HG03108 (cell line): Measurements from ENCODE around the gene ANKRD36.
"Not testable (repeated sequence)": the region's sequence is repeated elsewhere in the genome, so short reads cannot be mapped to it uniquely, and the experiment has no call there.

Experiments used
- ATAC-seq: cut with Tn5 transposase; IDR thresholded peaks from one replicate; pipeline ENCODE4 v1.9.1; 2021; ENCODE audit warnings: moderate library complexity; ENCODE audit not compliant: unreplicated experiment

The ANKRD36 gene

GRCh38 chr2:97113050-97113881, at the start of gene ANKRD36:
ANKRD36 (plus strand) TSS chr2:97113153; CDS start chr2:97113740, 587 bp downstream.
- peak; percentile 96 for ATAC-seq

DNA sequence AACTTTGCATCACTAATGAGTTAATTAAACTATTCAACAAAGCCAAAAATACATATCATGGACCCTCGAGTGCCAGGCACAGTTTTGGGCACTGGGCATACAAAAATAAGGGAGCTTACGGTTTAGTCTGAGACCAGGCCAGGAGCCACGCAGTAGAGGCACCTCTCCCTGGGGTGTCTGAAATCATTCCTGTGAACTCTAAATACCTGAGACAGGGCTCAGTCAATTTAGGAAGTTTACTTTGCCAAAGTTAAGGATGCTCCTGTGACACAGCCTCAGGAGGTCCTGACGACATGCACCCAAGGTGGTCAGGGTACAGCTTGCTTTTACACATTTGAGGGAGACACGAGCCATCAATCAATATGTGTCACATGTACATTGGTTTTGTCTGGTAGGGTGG, 46.9 kb upstream of the ANKRD36 start:
- not testable (repeated sequence) for ATAC-seq

GRCh38 chr2:97067279-97068004, 45.5 kb upstream of the ANKRD36 start:
- no peak for ATAC-seq

GRCh38 chr2:97068074-97068473, 44.9 kb upstream of the ANKRD36 start:
- no peak for ATAC-seq

DNA sequence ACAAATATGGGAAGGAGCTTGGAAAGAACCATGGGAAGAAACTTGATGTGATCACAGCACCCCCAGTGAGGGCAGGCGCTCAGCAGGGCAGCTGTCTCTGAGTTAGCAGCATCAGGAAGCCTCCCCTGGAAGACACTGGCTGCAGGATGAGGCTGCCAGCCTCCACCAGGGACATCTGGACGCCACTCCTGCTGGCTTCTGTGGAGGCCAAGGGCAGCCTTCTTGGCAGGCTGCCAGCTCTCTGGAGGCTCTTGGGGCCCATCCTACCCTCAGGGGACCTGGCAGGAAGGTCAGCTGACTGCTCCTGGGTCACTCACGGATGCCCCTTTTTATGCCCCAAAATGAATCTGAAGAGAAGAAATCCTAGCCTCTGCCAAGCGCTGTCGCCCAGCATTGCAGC, 44.2 kb upstream of the ANKRD36 start:
- ATAC-seq: not testable (repeated sequence)

DNA sequence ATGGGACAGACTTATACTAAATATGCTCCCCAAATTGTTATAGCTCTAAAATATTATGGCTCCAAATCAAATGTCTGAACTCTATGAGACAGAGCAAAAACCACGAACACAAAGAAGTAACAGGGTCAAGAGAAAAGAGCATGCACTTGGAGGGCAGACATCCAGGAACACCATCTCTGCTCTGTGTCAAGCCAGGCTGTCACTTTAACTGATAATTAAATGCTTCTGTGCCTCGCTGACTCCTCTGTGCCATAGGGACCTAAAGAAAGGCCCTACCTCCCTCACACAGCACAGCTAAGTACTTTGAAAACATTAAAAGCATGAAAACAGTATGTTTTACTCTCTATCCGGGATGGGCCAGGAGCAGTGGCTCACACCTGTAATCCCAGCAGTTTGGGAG, 42.0 kb upstream of the ANKRD36 start:
- ATAC-seq: not testable (repeated sequence)

- not testable (repeated sequence) for ATAC-seq
These were observed 35.7 kb upstream of the ANKRD36 start for GRCh38 chr2:97077213-97077612.

GRCh38 chr2:97080855-97081254, 32.1 kb upstream of the ANKRD36 start:
- not testable (repeated sequence) for ATAC-seq

- ATAC-seq: not testable (repeated sequence)
These were observed 30.7 kb upstream of the ANKRD36 start for GRCh38 chr2:97082206-97082605.

DNA sequence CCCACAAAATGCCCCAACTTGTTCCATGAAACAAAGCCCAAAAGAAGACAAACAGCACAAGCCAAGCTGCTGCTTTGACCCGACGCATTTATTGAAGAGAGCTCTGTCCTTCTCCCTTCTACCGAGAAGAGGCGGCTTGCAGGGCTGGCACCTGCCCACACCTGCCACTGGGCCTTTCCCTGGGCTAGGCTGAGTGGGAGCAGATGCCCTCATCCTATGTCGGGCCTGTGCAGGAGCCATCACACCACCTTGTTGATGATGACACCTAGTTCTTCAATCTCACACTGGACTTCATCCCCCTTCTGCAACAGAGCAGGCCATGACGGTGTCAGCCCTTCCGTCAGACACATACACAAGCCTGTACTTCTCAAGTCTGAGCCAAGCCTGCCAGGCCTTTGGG, 29.4 kb upstream of the ANKRD36 start:
- not testable (repeated sequence) for ATAC-seq

GRCh38 chr2:97085093-97085492, 27.9 kb upstream of the ANKRD36 start:
- not testable (repeated sequence) for ATAC-seq

GRCh38 chr2:97088706-97089105, 24.2 kb upstream of the ANKRD36 start:
- ATAC-seq: not testable (repeated sequence)

DNA sequence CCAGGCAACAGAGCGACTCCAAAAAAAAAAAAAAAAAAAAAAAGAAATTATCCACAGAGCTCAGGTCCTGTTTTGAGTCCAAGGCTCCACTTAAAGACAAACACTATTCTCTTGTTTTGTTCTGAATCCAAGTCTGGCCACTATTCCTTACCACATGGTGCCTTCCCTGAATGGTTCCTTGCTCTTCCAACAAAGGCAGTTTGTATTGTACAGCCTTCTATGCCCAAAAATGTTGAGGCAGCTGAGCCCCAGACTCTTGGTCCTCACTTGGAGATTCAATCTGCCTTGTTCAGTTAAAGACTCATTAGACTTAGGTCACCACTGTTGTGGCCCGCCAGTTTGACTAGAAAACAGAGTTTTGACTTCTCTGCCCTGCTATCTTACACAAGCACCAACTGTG, 20.0 kb upstream of the ANKRD36 start:
- ATAC-seq: not testable (repeated sequence)

DNA sequence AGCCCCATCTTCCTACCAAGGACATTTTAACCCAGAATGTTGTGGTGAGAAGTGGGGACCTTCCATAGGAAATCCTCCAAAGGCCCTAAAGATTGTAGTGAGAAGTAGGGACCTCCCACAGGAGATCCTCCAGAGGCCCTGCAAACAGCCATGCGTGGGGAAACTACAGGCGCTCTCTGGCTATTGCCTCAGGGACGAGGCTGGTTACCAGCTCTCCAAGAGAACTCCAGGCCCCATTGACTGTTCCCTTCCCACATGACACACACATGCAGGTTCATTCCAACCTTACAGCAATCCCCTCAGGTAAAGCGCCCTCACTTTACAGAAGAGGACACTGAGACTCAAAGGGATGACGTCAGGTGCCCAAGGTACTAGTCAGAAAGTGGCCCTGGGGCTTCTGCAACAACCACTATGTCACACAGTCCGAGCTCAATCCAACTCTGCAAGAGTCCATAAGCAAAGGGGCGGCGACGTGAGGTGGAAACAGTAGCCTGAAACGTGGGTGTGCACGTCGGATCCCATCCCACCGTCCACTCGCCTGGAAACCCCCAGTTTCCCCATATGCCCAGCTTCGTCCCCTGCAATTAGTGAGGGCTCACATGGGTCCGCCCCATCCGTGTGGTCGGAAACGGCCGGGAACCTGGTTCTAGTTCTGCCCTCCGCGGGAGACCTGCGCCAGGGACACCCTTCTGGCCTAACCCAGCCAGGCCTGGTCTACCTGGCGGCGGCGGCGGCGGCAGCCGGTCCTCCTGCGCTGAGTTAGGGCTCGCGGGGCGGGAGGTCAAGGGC, 18.8 kb upstream of the ANKRD36 start:
- ATAC-seq: peak; percentile 20

GRCh38 chr2:97094772-97095611, 18.0 kb upstream of the ANKRD36 start, which contains the start of gene FAHD2B:
FAHD2B (minus strand) TSS chr2:97094882; CDS start chr2:97091706, 3,176 bp downstream.
- ATAC-seq: peak; percentile 90

GRCh38 chr2:97095661-97096060, 17.3 kb upstream of the ANKRD36 start:
- no peak for ATAC-seq

DNA sequence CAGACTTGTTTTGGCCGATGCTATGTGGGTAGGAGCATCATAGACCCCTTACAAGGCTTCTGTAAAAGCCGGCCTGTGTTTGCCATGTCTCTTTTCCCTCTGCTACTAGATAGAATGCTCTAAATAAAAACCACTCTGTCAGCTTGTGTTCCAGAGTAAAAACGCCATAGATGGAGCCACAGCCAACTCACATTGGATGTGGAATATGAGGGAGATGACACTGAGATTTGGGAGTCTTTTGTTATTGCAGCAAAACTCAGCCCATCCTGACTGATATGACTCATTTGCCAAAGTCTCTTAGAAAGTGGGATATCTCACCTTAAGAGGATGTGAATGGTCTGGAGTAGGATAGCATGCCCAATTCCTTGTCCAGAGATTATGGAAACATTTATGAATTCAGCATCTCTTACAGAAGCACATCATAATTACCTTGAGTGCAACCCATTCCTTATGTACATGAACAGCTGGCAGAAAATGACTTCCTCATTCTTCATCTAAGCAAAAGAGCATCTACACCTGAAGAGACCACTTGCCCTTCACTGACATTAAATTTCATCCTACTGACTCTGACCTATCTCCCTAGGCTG, 14.1 kb upstream of the ANKRD36 start:
- not testable (repeated sequence) for ATAC-seq

GRCh38 chr2:97106878-97107277, 6.1 kb upstream of the ANKRD36 start:
- not testable (repeated sequence) for ATAC-seq

DNA sequence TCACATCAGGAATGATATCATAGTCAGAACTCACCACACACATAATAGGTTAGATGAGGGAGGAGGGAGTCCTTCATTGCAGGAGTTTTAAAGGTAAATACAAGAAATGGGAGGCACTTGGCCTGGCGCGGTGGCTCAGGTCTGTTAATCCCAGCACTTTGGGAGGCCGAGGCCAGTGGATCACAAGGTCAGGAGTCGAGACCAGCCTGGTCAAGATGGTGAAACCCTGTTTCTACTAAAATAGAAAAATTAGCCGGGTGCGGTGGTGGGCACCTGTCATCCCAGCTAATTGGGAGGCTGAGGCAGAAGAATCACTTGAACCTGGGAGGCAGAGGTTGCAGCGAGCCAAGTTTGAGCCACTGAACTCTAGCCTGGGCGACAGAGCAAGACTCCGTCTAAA, 1.7 kb upstream of the ANKRD36 start:
- ATAC-seq: not testable (repeated sequence)
